ENCODE results near the gene ZNF311. TPM values are rescaled to one million over a fixed set of nuclear protein-coding genes. Genes with fewer than 3 reads are reported as not detected.

Gene ZNF311
- total RNA-seq, 1 experiment from 2014 or later: 0.57 TPM

- peaks cover 4% of the 10 kb centered on the region in 3 experiments; a peak in 2 of 7 replicates for H3K36me3 Mint-ChIP-seq (ENCODE audit: insufficient read depth in 1 of 3, low read depth in 3 of 3)
- no peaks in the 10 kb centered on the region; the same call in 1 of the 2 replicates for H3K27me3 ChIP-seq (ENCODE audit: insufficient read depth, low read length)
- H3T11ph ChIP-seq (ENCODE audit: low read length): no peak overlapping the region
- no peak overlapping the region for H2BK5ac ChIP-seq (ENCODE audit: insufficient read length, low read length)
- H3K4me2 ChIP-seq (ENCODE audit: insufficient read depth, insufficient read length, low read length): peak overlapping the region; percentile 90
- no peak overlapping the region for H2BK12ac ChIP-seq (ENCODE audit: insufficient read length, low read depth, low read length)
- H2BK15ac ChIP-seq (ENCODE audit: low read depth, low read length): no peak overlapping the region
- no peak overlapping the region for H2AK5ac ChIP-seq (ENCODE audit: insufficient read length, low read length)
- H3K9me3 Mint-ChIP-seq: peaks cover 4 to 6% of the 10 kb centered on the region in 2 experiments; a peak in 4 of 5 replicates
- H4K20me1 ChIP-seq (ENCODE audit: control insufficient read depth, insufficient read depth, insufficient read length): no peaks in the 10 kb centered on the region
- no CpG with 5 or more reads among the region's 41 CpGs for WGBS (ENCODE audit: extremely low coverage, insufficient read length, low lambda C conversion rate)
- no peak overlapping the region for H2BK120ac ChIP-seq (ENCODE audit: low read depth, low read length, poor library complexity, severe bottlenecking)
- H3K9ac ChIP-seq (ENCODE audit: extremely low read depth, insufficient read length, low read length): peak overlapping the region; percentile 36
- H3K4me3 Mint-ChIP-seq: peak overlapping the region; percentile 80 to 92
- H4K8ac ChIP-seq (replicated peaks; ENCODE audit: insufficient read length, low read depth, low read length): no peak overlapping the region
- no peak overlapping the region for H3K27ac ChIP-seq (ENCODE audit: insufficient read length, low read depth, low read length)
- peaks cover 45% of the 10 kb centered on the region for H3K27me3 Mint-ChIP-seq (ENCODE audit: low read depth)
- peak; percentile 81 for DNase-seq
- H3K79me1 ChIP-seq (ENCODE audit: insufficient read depth, low read depth, low read length, poor library complexity, severe bottlenecking): no peaks in the 10 kb centered on the region
- H3K4me1 ChIP-seq (ENCODE audit: insufficient read depth, low read length): no peaks in the 10 kb centered on the region
- H3K79me2 ChIP-seq (ENCODE audit: insufficient read depth, low read length): no peaks in the 10 kb centered on the region
- H4K5ac ChIP-seq (ENCODE audit: insufficient read length, low read depth, low read length): no peak overlapping the region
- TF ChIP-seq CTCF (conservative IDR thresholded peaks at IDR 0.05): peak; percentile 77
- H3K56ac ChIP-seq (ENCODE audit: insufficient read length, low read depth, low read length): no peak overlapping the region
- no peaks in the 10 kb centered on the region for H3K9me3 ChIP-seq (ENCODE audit: control insufficient read depth, low read depth, low read length)
- no peak overlapping the region for H3K18ac ChIP-seq (ENCODE audit: insufficient read length, low read depth, low read length)
- H3K4me1 Mint-ChIP-seq: peaks cover 0 to 5% of the 10 kb centered on the region in 2 experiments; a peak in 2 of 4 replicates
- H2BK20ac ChIP-seq (ENCODE audit: low read depth, low read length, poor library complexity, severe bottlenecking): no peak overlapping the region
- H4K91ac ChIP-seq (ENCODE audit: insufficient read length, low read depth, low read length): no peak overlapping the region
- H3K14ac ChIP-seq (ENCODE audit: insufficient read depth, low read length): no peak overlapping the region
- no peak overlapping the region for H3K4ac ChIP-seq (ENCODE audit: low read depth, low read length)
- H2AFZ ChIP-seq (ENCODE audit: low read length): peak overlapping the region; percentile 85
- H3K23ac ChIP-seq (ENCODE audit: insufficient read length, low read depth, low read length): no peak overlapping the region
- H3K23me2 ChIP-seq (ENCODE audit: insufficient read length, low read depth, low read length, poor library complexity, severe bottlenecking): peaks cover 9% of the 10 kb centered on the region
- H3K27ac Mint-ChIP-seq: no peak overlapping the region
Observed at GRCh38 chr6:29016559-29017427, 11.7 kb upstream of the ZNF311 start.

Measured in H9 (cell line).